NCI-H226 (cell line): ENCODE measurements around the gene SAA4.

Experiments used
- DNase-seq: peaks from one replicate; pipeline ENCODE4 v3.0.0-alpha.2; 2015

SAA4 gene

DNA sequence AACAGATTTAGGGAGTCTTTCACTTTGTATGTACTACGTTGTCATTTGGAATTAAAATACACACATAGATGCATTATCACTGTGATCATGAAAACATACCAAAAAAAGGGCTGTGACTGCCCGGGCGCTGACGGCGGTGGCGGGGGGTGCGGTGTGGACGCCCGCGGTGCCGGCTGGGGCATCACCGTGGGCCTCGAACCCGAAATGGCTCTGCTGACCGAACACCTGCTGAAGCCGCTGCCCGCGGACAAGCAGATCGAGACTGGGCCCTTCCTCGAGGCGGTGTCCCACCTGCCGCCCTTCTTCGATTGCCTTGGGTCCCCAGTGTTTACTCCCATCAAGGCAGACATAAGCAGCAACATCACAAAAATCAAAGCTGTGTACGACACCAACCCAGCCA lies 47.8 kb downstream of the SAA4 start:
- DNase-seq = no peak
